Fibroblast of skin of back (primary cell): ENCODE data around the gene CATSPERD.

Experiments
- DNase-seq: peaks from one replicate; pipeline ENCODE4 v3.0.0-alpha.2; 2013

CATSPERD gene

GRCh38 chr19:5806905-5807304, 86.5 kb downstream of the CATSPERD start:
- DNase-seq = no peak

GRCh38 chr19:5808120-5808816, 87.8 kb downstream of the CATSPERD start:
- no peak for DNase-seq

GRCh38 chr19:5809053-5809452, 88.6 kb downstream of the CATSPERD start:
- DNase-seq = no peak

- DNase-seq = no peak
These were observed 89.0 kb downstream of the CATSPERD start for GRCh38 chr19:5809469-5809868.

GRCh38 chr19:5811117-5811516, 90.7 kb downstream of the CATSPERD start:
- DNase-seq = no peak

- DNase-seq = no peak
These were observed 93.8 kb downstream of the CATSPERD start for GRCh38 chr19:5814123-5814851.

GRCh38 chr19:5814852-5815246, 94.4 kb downstream of the CATSPERD start:
- DNase-seq = no peak

GRCh38 chr19:5817218-5817617, 96.8 kb downstream of the CATSPERD start:
- DNase-seq = no peak

GRCh38 chr19:5818594-5818993, 98.2 kb downstream of the CATSPERD start:
- no peak for DNase-seq

- DNase-seq = no peak
These were observed 100.3 kb downstream of the CATSPERD start for GRCh38 chr19:5820785-5821184.

- DNase-seq = no peak
These were observed 101.2 kb downstream of the CATSPERD start for GRCh38 chr19:5821521-5822180.

GRCh38 chr19:5822181-5822844, 101.9 kb downstream of the CATSPERD start:
- DNase-seq = no peak

GRCh38 chr19:5823579-5824281, 103.3 kb downstream of the CATSPERD start:
- DNase-seq = no peak

- no peak for DNase-seq
These were observed 104.3 kb downstream of the CATSPERD start for GRCh38 chr19:5824751-5825150.

- DNase-seq = no peak
These were observed 104.7 kb downstream of the CATSPERD start for GRCh38 chr19:5825178-5825577.

GRCh38 chr19:5826531-5827341, 106.3 kb downstream of the CATSPERD start:
- peak; percentile 20 for DNase-seq

GRCh38 chr19:5827342-5827890, 107.0 kb downstream of the CATSPERD start:
- no peak for DNase-seq

GRCh38 chr19:5827891-5828660, 107.6 kb downstream of the CATSPERD start:
- peak; percentile 73 for DNase-seq
